Right lobe of liver (tissue), 6 donors: ENCODE results near the gene GRIFIN. TPM values are rescaled to one million over a fixed set of nuclear protein-coding genes. Genes with fewer than 3 reads are reported as not detected.

Source experiments
- ATAC-seq, 4 donors: fragments of 200-7000 bp; cut with Tn5 transposase; one replicate each; pipeline ENCODE4 v1.9.1; 2020; ENCODE audit warnings: mild to moderate bottlenecking in 4 of 4, moderate library complexity in 4 of 4
- DNase-seq, 3 donors: peaks; one replicate each; pipeline ENCODE4 v3.0.0-alpha.2; 2020
- H3K27ac ChIP-seq, 3 donors: fragments of 200-600 bp; one replicate each; pipeline ENCODE4 v1.8.0; 2022
- H3K27me3 ChIP-seq, 2 donors: fragments of 200-600 bp; one replicate each; pipeline ENCODE4 v1.8.0; 2022
- H3K36me3 ChIP-seq, 4 donors: fragments of 200-600 bp; sonication (generic) in 1 of 4; one replicate each; pipeline versions ENCODE4 v1.5.1 to v1.8.0; 2017 to 2022; ENCODE audit warnings: control low read depth in 1 of 4
- H3K4me1 ChIP-seq, 4 donors: fragments of 200-600 bp; sonication (generic) in 1 of 4; one replicate each; pipeline versions ENCODE4 v1.5.1 to v1.8.0; 2017 to 2022; ENCODE audit warnings: control low read depth in 1 of 4
- H3K4me3 ChIP-seq, 3 donors: fragments of 200-600 bp; one replicate each; pipeline ENCODE4 v1.8.0; 2022
- H3K9me3 ChIP-seq, 4 donors: fragments of 200-600 bp; sonication (generic) in 1 of 4; one replicate each; pipeline versions ENCODE4 v1.5.1 to v1.8.0; 2017 to 2022; ENCODE audit warnings: control low read depth in 1 of 4
- CTCF ChIP-seq, 4 donors: fragments of 200-600 bp in 3 of 4; fragments of 450-650 bp in 1 of 4; IDR thresholded peaks; one replicate each; pipeline versions ENCODE4 v1.5.1 to v1.8.0; 2016 to 2022; ENCODE audit warnings: antibody characterized with exemption in 4 of 4, mild to moderate bottlenecking in 2 of 4
- POLR2A ChIP-seq: fragments of 450-650 bp; IDR thresholded peaks from one replicate; pipeline ENCODE4 v1.6.1; 2017; ENCODE audit warnings: antibody characterized with exemption, mild to moderate bottlenecking
- WGBS: methylation state at CpG from one replicate; pipeline ENCODE4 v1.1.6; 2018; ENCODE audit warnings: low coverage, low lambda C conversion rate; ENCODE audit not compliant: insufficient coverage; ENCODE audit errors: missing lambda C conversion rate; 5-methylcytosine and 5-hydroxymethylcytosine counted together
- intact Hi-C, 2 donors: fragments of 100-400 bp; cut with DNase I; formaldehyde crosslinking; loops; one replicate each; pipeline versions ENCODE4 v1.11.2 to v1.14.1; 2022
- long read RNA-seq: library from polyadenylated mRNA; unstranded; transcript quantifications from one replicate; pipeline ENCODE4 v2.0.0, GENCODE V29; 2019
- total RNA-seq, 6 experiments: library from RNA; depleted of rRNA in 2 of 6; stranded (reverse); fragments of >200 nt in 2 of 6; fragmentation: NEBNext Ultra II Directional in 3 of 6; extraction: Animal tissue kit (Norgen Biotek cat#: 25700) in 3 of 6; gene quantifications; one replicate each; pipeline versions ENCODE4 v1.1.0 to v1.2.4, GENCODE V29; 2016 to 2023
- donor health status: DM: no; HTN: yes; CAD: no.
- donor health status: DM: no; HTN: no; CAD: no.
- donor health status: DM: no; HTN: no; CAD: no.
- donor health status: DM: no; HTN: yes; CAD: no.
- donor health status: DM: no; HTN: yes; CAD: no.

The GRIFIN gene
- total RNA-seq: not detected
- long read RNA-seq: 0 reads

DNA sequence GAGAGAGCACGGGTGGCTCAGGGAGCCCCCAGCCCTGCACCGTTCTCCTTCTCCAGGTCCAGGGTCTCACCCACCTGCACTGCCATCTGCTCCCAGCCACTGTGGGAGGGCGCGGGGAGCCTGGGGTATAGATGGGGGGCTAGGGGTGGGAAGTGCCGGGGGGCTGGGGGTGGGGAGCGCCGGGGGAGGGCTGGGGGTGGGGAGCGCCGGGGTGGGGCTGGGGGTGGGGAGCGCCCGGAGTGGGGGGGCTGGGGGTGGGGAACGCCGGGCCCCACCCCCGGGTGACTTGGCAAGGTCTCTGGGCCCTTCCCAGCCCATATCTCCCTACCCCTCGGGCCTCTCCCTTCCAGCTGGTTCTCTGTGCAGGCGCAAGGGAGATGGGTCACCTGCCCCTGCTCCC lies at the start of gene GRIFIN:
TSS of gene GRIFIN (minus strand) at position 101 of the 400 bp plus-strand sequence. CDS start at position 86, 15 bp downstream.
- H3K36me3 ChIP-seq: no peaks in the 10 kb centered on the region
- WGBS: no CpG with 5 or more reads among the region's 16 CpGs
- H3K9me3 ChIP-seq: no peaks in the 10 kb centered on the region
- TF ChIP-seq POLR2A (no peak), CTCF (IDR thresholded peaks at IDR 0.05) (no peak)
- intact Hi-C loops: loop anchor here (10.0 kb wide), 1 partner anchor 209 kb away; the partner anchor contains the start of gene AMZ1 (in 2 of the 2)
- H3K27me3 ChIP-seq: no peaks in the 10 kb centered on the region
- H3K27ac ChIP-seq: no peak within 1 kb of the TSS
- DNase-seq (no peak), ATAC-seq (no peak)
- peaks cover 0 to 15% (median 3%) of the 10 kb centered on the region in 4 donors for H3K4me1 ChIP-seq
- H3K4me3 ChIP-seq: no peak within 1 kb of the TSS

DNA sequence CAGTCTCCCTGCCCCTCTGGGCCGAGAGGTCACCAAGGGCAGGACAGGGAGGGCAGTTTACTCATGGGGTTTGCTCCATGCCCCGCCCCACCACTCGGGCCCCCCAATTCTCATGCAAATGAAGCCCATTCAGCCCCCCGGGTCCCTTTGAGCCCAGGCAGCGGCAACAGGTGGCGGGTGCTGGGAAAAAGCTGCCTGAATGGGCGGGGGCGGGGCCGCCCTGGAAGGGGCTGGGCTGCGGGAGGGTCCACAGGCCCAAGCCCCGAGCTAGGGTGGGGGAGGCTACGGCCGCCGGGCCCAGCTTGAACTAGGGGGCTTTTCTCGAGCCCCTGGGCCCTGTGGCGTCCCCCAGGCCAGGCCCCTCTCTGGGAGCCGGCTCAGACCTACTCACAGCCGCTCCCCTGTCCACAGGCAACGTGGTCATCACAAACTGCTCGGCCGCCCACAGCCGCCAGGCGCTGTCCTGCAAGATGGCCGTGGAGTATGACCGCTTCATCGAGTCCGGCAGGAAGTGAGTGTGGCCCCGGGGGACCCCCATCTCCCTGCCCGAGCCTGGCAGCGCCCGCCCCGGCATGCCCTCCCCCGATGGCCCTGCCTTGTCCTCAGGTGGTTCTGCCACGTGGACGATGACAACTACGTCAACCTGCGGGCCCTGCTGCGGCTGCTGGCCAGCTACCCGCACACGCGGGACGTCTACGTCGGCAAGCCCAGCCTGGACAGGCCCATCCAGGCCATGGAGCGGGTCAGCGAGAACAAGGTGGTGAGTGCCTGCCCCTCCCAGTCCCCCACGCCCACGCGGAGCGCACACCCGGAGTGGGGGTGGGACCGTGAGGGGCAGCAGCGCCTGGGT lies 48.8 kb upstream of the GRIFIN start:
- ATAC-seq (no peak), DNase-seq (no peak)
- H3K4me3 ChIP-seq: no peak overlapping the region
- no CpG with 5 or more reads among the region's 53 CpGs for WGBS
- no peaks in the 10 kb centered on the region for H3K4me1 ChIP-seq
- no peaks in the 10 kb centered on the region for H3K36me3 ChIP-seq
- H3K27ac ChIP-seq: no peak overlapping the region
- peaks cover 0 to 5% of the 10 kb centered on the region in 2 donors for H3K27me3 ChIP-seq
- no peaks in the 10 kb centered on the region for H3K9me3 ChIP-seq
- intact Hi-C loops: no loop called here
- TF ChIP-seq CTCF (IDR thresholded peaks at IDR 0.05) (no peak), POLR2A (no peak)

GRCh38 chr7:2523941-2524807 lies 48.0 kb upstream of the GRIFIN start:
- ATAC-seq (peak; percentile 9 to 40 (median 32)), DNase-seq (peak; percentile 75 to 84 (median 76))
- WGBS: 33% methylated on average over 7 of the region's 51 CpGs
- TF ChIP-seq POLR2A: no peak
- TF ChIP-seq CTCF (IDR thresholded peaks at IDR 0.05): no peak
- H3K4me3 ChIP-seq: no peak overlapping the region
- no peaks in the 10 kb centered on the region for H3K9me3 ChIP-seq
- peaks cover 0 to under 1% (median 0%) of the 10 kb centered on the region in 4 donors for H3K4me1 ChIP-seq
- peak overlapping the region in 1 of 3 donors; percentile 32 for H3K27ac ChIP-seq
- H3K36me3 ChIP-seq: no peaks in the 10 kb centered on the region
- intact Hi-C loops: no loop called here
- H3K27me3 ChIP-seq: peaks cover 0 to 5% of the 10 kb centered on the region in 2 donors

- TF ChIP-seq CTCF (IDR thresholded peaks at IDR 0.05): no peak
- TF ChIP-seq POLR2A: no peak
- Histone ChIP-seq H3K27ac (peak overlapping the region in 1 of 3 donors; percentile 32), H3K4me3 (no peak overlapping the region), H3K36me3 (no peaks in the 10 kb centered on the region), H3K27me3 (peaks cover 0 to 5% of the 10 kb centered on the region in 2 donors), H3K4me1 (peaks cover 0 to 6% (median 0%) of the 10 kb centered on the region in 4 donors), H3K9me3 (no peaks in the 10 kb centered on the region)
- ATAC-seq (no peak), DNase-seq (no peak)
- WGBS: 42% methylated on average over 6 of the region's 22 CpGs
- intact Hi-C loops: no loop called here
Observed at GRCh38 chr7:2523461-2523936, 47.3 kb upstream of the GRIFIN start.
